NCI-H1048 (cell line): ENCODE data around the gene MYLIP.

Experiments
- DNase-seq: peaks from one replicate; lab custom pipeline; 2025; lab: John Stamatoyannopoulos, UW

Gene MYLIP

GRCh38 chr6:16108419-16108818 is 20.5 kb upstream of the MYLIP start:
- DNase-seq, result no peak

GRCh38 chr6:16108921-16109658 is 19.8 kb upstream of the MYLIP start:
- no peak for DNase-seq

GRCh38 chr6:16109659-16110305 is 19.1 kb upstream of the MYLIP start:
- DNase-seq, result no peak

- DNase-seq, result no peak
Observed at GRCh38 chr6:16118825-16119224, 10.1 kb upstream of the MYLIP start.

GRCh38 chr6:16121339-16121738 is 7.5 kb upstream of the MYLIP start:
- no peak for DNase-seq

- DNase-seq, result no peak
Observed at GRCh38 chr6:16122197-16122596, 6.7 kb upstream of the MYLIP start.

GRCh38 chr6:16124198-16125180 is 4.4 kb upstream of the MYLIP start:
- no peak for DNase-seq

- no peak for DNase-seq
Observed at GRCh38 chr6:16126056-16126455, 2.8 kb upstream of the MYLIP start.

- DNase-seq, result no peak
Observed at GRCh38 chr6:16126861-16127260, 2.0 kb upstream of the MYLIP start.

- DNase-seq, result no peak
Observed at GRCh38 chr6:16127471-16127870, 1.4 kb upstream of the MYLIP start.

- DNase-seq, result no peak
Observed at GRCh38 chr6:16129623-16130401, 926 bp downstream of the MYLIP start.

GRCh38 chr6:16130437-16130891 is 1.6 kb downstream of the MYLIP start:
- DNase-seq, result no peak

- no peak for DNase-seq
Observed at GRCh38 chr6:16130932-16131387, 2.1 kb downstream of the MYLIP start.

GRCh38 chr6:16132909-16133308 is 4.0 kb downstream of the MYLIP start:
- DNase-seq, result no peak

GRCh38 chr6:16134430-16134829 is 5.5 kb downstream of the MYLIP start:
- no peak for DNase-seq

GRCh38 chr6:16135066-16135465 is 6.2 kb downstream of the MYLIP start:
- no peak for DNase-seq

- DNase-seq, result no peak
Observed at GRCh38 chr6:16136091-16136490, 7.2 kb downstream of the MYLIP start.

- DNase-seq, result no peak
Observed at GRCh38 chr6:16136621-16137450, 8.0 kb downstream of the MYLIP start.

- DNase-seq, result no peak
Observed at GRCh38 chr6:16137451-16137801, 8.5 kb downstream of the MYLIP start.

GRCh38 chr6:16139556-16139955 is 10.7 kb downstream of the MYLIP start:
- DNase-seq, result no peak

GRCh38 chr6:16140607-16141006 is 11.7 kb downstream of the MYLIP start:
- DNase-seq, result no peak
